Measurements from ENCODE around the gene LDB3.

LDB3 gene

GRCh38 chr10:86769991-86770390 is 101.7 kb downstream of the LDB3 start:
- no peak for DNase-seq

- no peak for DNase-seq
Measured at GRCh38 chr10:86770412-86770960, 102.2 kb downstream of the LDB3 start.

GRCh38 chr10:86773498-86773897 is 105.2 kb downstream of the LDB3 start:
- no peak for DNase-seq

- DNase-seq, result no peak
Measured at GRCh38 chr10:86775056-86775869, 107.0 kb downstream of the LDB3 start.

- DNase-seq, result no peak
Measured at GRCh38 chr10:86775870-86776180, 107.5 kb downstream of the LDB3 start.

- no peak for DNase-seq
Measured at GRCh38 chr10:86779220-86780017, 111.1 kb downstream of the LDB3 start.

GRCh38 chr10:86782701-86783418 is 114.5 kb downstream of the LDB3 start:
- DNase-seq, result no peak

GRCh38 chr10:86785037-86785436 is 116.7 kb downstream of the LDB3 start:
- DNase-seq, result no peak
